H1 (cell line): ENCODE data around the gene CPA4. TPM values are rescaled to one million over a fixed set of nuclear protein-coding genes. Genes with fewer than 3 reads are reported as not detected.

Experiments used
- ATF2 ChIP-seq: IDR thresholded peaks from 2 replicates; pipeline ENCODE4 v1.6.1; 2012; ENCODE audit warnings: low read length, inconsistent platforms
- BACH1 ChIP-seq: IDR thresholded peaks from 2 replicates; pipeline ENCODE4 v1.6.1; 2012; ENCODE audit warnings: low read length, improper control_type of control experiment
- POLR2A ChIP-seq, 2 experiments: IDR thresholded peaks; 1 replicate in 1 of 2; 2 replicates in 1 of 2; pipeline ENCODE4 v1.6.1; 2011; ENCODE audit warnings: low read depth in 2 of 2, low read length in 2 of 2, mild to moderate bottlenecking in 2 of 2; ENCODE audit errors: control extremely low read depth in 1 of 2
- polyA plus RNA-seq, 7 experiments: library from polyadenylated mRNA; depleted of rRNA in 3 of 7; stranded (reverse) in 5 of 7; unstranded in 2 of 7; fragments of >200 nt in 5 of 7; fragments of 200-250 nt in 2 of 7; gene quantifications; 1 replicate in 5 of 7; 2 replicates in 1 of 7; 4 replicates in 1 of 7; pipeline versions ENCODE4 v1.2.1 to v1.2.3, GENCODE V29; 2011 to 2013; ENCODE audit warnings: missing spikeins in 2 of 7, mixed read lengths in 2 of 7
- total RNA-seq: library from RNA; stranded (reverse); fragmentation: NEBNext Ultra II Directional; extraction: Animal tissue kit (Norgen Biotek cat#: 25700); gene quantifications from 2 replicates; pipeline ENCODE4 v1.2.1, GENCODE V29; 2021
- TF ChIP-seq, protein P1 (sequence below): fragments of 300-600 bp; sonication (generic); IDR thresholded peaks from 2 replicates; pipeline ENCODE4 v1.7.1; 2012; ENCODE audit warnings: low read length, moderate library complexity, mild to moderate bottlenecking, inconsistent platforms; ENCODE audit not compliant: insufficient replicate concordance

Gene CPA4
- total and polyA plus RNA-seq, 2 of the 8 experiments (the other 6 are each of a cell fraction or from before 2014, with no cell fraction given) = 0.03 TPM; not detected in 1

DNA sequence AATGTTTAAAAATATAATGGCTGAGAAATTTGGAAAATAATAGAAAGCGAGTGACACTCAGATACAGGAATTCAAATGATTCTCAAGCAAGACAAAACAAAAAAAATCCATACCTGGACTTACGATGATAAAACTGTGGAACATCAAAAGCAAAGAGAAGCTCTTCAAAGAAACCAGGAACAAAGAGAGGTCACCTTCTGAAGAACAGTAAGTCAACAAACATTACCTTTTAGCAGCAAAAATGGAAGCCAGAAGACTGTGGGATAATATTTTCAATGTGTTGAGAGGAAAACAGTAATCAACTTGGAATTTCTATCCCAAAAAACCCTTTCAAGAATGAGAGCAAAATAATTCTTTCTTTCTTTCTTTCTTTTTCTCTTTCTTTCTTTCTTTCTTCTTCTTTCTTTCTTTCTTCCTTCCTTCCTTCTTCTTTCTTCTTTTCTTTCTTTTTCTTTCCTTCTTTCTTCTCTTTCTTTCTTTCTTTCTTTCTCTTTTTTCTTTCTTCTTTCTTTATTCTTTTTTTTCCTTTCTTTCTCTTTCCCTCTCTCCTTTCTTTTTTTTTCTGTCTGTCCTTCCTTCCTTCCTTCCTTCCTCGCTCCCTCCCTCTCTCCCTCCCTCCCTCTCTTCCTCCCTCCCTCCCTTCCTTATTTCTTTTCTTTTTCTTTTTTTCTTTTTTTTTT is 49.9 kb downstream of the CPA4 start (continued):
- TF ChIP-seq, protein P1, sequence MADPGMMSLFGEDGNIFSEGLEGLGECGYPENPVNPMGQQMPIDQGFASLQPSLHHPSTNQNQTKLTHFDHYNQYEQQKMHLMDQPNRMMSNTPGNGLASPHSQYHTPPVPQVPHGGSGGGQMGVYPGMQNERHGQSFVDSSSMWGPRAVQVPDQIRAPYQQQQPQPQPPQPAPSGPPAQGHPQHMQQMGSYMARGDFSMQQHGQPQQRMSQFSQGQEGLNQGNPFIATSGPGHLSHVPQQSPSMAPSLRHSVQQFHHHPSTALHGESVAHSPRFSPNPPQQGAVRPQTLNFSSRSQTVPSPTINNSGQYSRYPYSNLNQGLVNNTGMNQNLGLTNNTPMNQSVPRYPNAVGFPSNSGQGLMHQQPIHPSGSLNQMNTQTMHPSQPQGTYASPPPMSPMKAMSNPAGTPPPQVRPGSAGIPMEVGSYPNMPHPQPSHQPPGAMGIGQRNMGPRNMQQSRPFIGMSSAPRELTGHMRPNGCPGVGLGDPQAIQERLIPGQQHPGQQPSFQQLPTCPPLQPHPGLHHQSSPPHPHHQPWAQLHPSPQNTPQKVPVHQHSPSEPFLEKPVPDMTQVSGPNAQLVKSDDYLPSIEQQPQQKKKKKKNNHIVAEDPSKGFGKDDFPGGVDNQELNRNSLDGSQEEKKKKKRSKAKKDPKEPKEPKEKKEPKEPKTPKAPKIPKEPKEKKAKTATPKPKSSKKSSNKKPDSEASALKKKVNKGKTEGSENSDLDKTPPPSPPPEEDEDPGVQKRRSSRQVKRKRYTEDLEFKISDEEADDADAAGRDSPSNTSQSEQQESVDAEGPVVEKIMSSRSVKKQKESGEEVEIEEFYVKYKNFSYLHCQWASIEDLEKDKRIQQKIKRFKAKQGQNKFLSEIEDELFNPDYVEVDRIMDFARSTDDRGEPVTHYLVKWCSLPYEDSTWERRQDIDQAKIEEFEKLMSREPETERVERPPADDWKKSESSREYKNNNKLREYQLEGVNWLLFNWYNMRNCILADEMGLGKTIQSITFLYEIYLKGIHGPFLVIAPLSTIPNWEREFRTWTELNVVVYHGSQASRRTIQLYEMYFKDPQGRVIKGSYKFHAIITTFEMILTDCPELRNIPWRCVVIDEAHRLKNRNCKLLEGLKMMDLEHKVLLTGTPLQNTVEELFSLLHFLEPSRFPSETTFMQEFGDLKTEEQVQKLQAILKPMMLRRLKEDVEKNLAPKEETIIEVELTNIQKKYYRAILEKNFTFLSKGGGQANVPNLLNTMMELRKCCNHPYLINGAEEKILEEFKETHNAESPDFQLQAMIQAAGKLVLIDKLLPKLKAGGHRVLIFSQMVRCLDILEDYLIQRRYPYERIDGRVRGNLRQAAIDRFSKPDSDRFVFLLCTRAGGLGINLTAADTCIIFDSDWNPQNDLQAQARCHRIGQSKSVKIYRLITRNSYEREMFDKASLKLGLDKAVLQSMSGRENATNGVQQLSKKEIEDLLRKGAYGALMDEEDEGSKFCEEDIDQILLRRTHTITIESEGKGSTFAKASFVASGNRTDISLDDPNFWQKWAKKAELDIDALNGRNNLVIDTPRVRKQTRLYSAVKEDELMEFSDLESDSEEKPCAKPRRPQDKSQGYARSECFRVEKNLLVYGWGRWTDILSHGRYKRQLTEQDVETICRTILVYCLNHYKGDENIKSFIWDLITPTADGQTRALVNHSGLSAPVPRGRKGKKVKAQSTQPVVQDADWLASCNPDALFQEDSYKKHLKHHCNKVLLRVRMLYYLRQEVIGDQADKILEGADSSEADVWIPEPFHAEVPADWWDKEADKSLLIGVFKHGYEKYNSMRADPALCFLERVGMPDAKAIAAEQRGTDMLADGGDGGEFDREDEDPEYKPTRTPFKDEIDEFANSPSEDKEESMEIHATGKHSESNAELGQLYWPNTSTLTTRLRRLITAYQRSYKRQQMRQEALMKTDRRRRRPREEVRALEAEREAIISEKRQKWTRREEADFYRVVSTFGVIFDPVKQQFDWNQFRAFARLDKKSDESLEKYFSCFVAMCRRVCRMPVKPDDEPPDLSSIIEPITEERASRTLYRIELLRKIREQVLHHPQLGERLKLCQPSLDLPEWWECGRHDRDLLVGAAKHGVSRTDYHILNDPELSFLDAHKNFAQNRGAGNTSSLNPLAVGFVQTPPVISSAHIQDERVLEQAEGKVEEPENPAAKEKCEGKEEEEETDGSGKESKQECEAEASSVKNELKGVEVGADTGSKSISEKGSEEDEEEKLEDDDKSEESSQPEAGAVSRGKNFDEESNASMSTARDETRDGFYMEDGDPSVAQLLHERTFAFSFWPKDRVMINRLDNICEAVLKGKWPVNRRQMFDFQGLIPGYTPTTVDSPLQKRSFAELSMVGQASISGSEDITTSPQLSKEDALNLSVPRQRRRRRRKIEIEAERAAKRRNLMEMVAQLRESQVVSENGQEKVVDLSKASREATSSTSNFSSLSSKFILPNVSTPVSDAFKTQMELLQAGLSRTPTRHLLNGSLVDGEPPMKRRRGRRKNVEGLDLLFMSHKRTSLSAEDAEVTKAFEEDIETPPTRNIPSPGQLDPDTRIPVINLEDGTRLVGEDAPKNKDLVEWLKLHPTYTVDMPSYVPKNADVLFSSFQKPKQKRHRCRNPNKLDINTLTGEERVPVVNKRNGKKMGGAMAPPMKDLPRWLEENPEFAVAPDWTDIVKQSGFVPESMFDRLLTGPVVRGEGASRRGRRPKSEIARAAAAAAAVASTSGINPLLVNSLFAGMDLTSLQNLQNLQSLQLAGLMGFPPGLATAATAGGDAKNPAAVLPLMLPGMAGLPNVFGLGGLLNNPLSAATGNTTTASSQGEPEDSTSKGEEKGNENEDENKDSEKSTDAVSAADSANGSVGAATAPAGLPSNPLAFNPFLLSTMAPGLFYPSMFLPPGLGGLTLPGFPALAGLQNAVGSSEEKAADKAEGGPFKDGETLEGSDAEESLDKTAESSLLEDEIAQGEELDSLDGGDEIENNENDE = no peak
- TF ChIP-seq POLR2A (IDR thresholded peaks at IDR 0.05; ENCODE audit: control extremely low read depth in 1 of 2, low read depth in 2 of 2, low read length in 2 of 2) (no peak), BACH1 (no peak), ATF2 (no peak)
